Natural killer cell treated with Interleukin-12 subunit alpha and Interleukin-12 subunit beta and Interleukin-15 and Interleukin-18, amount 100 ng/mL, for 72 hours (primary cell): Measurements from ENCODE around the gene FRS2. TPM values are rescaled to one million over a fixed set of nuclear protein-coding genes. Genes with fewer than 3 reads are reported as not detected.

Experiments used
- ATAC-seq, 2 donors: fragments of 150-1000 bp; cut with Tn5 transposase in 1 of 2; sonication (Bioruptor Pico), chemical (Tn5 transposase) in 1 of 2; 2 replicates each; pipeline ENCODE4 v1.10.0; 2021
- DNase-seq: peaks from one replicate; pipeline ENCODE4 v3.0.0; 2022; ENCODE audit warnings: low spot score
- H3K27ac Mint-ChIP-seq, 2 donors: 1 replicate in 1 of 2; 2 replicates in 1 of 2; pipeline ENCODE4 v1.8.0; 2022; ENCODE audit warnings: mixed read lengths in 2 of 2, mild to moderate bottlenecking in 1 of 2, moderate library complexity in 1 of 2
- H3K27me3 Mint-ChIP-seq, 2 donors: 1 replicate in 1 of 2; 2 replicates in 1 of 2; pipeline ENCODE4 v1.8.0; 2022; ENCODE audit warnings: mixed read lengths in 2 of 2
- H3K36me3 Mint-ChIP-seq: one replicate; pipeline ENCODE4 v1.8.0; 2022; ENCODE audit warnings: mixed read lengths
- H3K4me1 Mint-ChIP-seq, 2 donors: 1 replicate in 1 of 2; 2 replicates in 1 of 2; pipeline ENCODE4 v1.8.0; 2022; ENCODE audit warnings: low read depth in 2 of 2, mixed read lengths in 2 of 2, mild to moderate bottlenecking in 1 of 2
- H3K4me3 Mint-ChIP-seq: one replicate; pipeline ENCODE4 v1.8.0; 2022; ENCODE audit warnings: mixed read lengths
- H3K9me3 Mint-ChIP-seq: 2 replicates; pipeline ENCODE4 v1.8.0; 2022; ENCODE audit warnings: mixed read lengths
- total RNA-seq, 2 donors: library from RNA; stranded (reverse); gene quantifications; one replicate each; pipeline ENCODE4 v1.2.3, GENCODE V29; 2022

FRS2 gene
- total RNA-seq, 2 donors from 2014 or later: 15.2 to 17.6 TPM

DNA sequence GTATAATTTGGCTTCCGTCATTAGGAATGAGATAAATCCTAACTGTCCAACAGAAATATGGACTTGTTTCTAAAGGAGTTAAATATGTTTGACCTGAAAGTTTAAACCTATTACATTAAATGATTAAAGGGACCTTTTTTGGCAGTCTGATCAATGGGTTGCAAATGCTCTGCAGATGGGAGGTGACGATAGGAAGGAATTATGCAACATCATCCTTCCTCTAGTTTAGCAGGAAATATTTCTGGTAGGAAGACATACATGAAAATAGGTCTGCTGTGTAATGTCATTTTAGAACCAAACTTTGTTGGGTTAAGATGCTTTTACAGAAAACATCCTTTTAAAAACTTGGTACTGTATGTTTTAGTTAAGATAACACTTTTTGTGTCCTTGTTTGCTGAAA lies 137.9 kb downstream of the FRS2 start:
- Mint-ChIP-seq H3K27me3 (peaks cover 0 to 6% of the 10 kb centered on the region in 2 donors), H3K9me3 (no peaks in the 10 kb centered on the region)

GRCh38 chr12:69610126-69610525 lies 139.9 kb downstream of the FRS2 start:
- Mint-ChIP-seq H3K27ac (no peak overlapping the region), H3K4me3 (no peak overlapping the region), H3K4me1 (no peaks in the 10 kb centered on the region), H3K9me3 (no peaks in the 10 kb centered on the region), H3K36me3 (no peaks in the 10 kb centered on the region), H3K27me3 (peaks cover 0 to 16% of the 10 kb centered on the region in 2 donors)
- DNase-seq: no peak
- peak in 1 of 2 donors; percentile 32 for ATAC-seq

More for the DNA sequence above, 137.9 kb downstream of the FRS2 start:
- ATAC-seq (no peak), DNase-seq (no peak)
- no peak overlapping the region for H3K4me3 Mint-ChIP-seq
- no peaks in the 10 kb centered on the region for H3K36me3 Mint-ChIP-seq
- H3K27ac Mint-ChIP-seq: no peak overlapping the region
- no peaks in the 10 kb centered on the region for H3K4me1 Mint-ChIP-seq

- Mint-ChIP-seq H3K36me3 (no peaks in the 10 kb centered on the region), H3K9me3 (no peaks in the 10 kb centered on the region), H3K4me1 (no peaks in the 10 kb centered on the region), H3K4me3 (no peak within 1 kb of the TSS), H3K27ac (no peak within 1 kb of the TSS), H3K27me3 (peaks cover 6 to 23% of the 10 kb centered on the region in 2 donors)
- no peak for ATAC-seq
- DNase-seq: no peak
These were observed 140.5 kb downstream of the FRS2 start, which contains the start of gene LRRC10 for GRCh38 chr12:69610729-69611128. LRRC10 (minus strand) TSS chr12:69610907; CDS start chr12:69610838, 69 bp downstream.

- no peak for ATAC-seq
- H3K36me3 Mint-ChIP-seq: no peaks in the 10 kb centered on the region
- no peak for DNase-seq
- H3K9me3 Mint-ChIP-seq: no peaks in the 10 kb centered on the region
- no peak overlapping the region for H3K4me3 Mint-ChIP-seq
- no peaks in the 10 kb centered on the region for H3K4me1 Mint-ChIP-seq
- H3K27me3 Mint-ChIP-seq: peaks cover 15 to 24% of the 10 kb centered on the region in 2 donors
- H3K27ac Mint-ChIP-seq: no peak overlapping the region
These were observed 143.2 kb downstream of the FRS2 start for GRCh38 chr12:69613351-69613750.

GRCh38 chr12:69616025-69616424 lies 145.8 kb downstream of the FRS2 start:
- no peaks in the 10 kb centered on the region for H3K36me3 Mint-ChIP-seq
- ATAC-seq: no peak
- no peaks in the 10 kb centered on the region for H3K4me1 Mint-ChIP-seq
- DNase-seq: no peak
- no peak overlapping the region for H3K4me3 Mint-ChIP-seq
- peaks cover 24 to 33% of the 10 kb centered on the region in 2 donors for H3K27me3 Mint-ChIP-seq
- no peak overlapping the region for H3K27ac Mint-ChIP-seq
- H3K9me3 Mint-ChIP-seq: no peaks in the 10 kb centered on the region

GRCh38 chr12:69619050-69619449 lies 148.9 kb downstream of the FRS2 start:
- H3K36me3 Mint-ChIP-seq: no peaks in the 10 kb centered on the region
- H3K27ac Mint-ChIP-seq: no peak overlapping the region
- no peak for DNase-seq
- no peak overlapping the region for H3K4me3 Mint-ChIP-seq
- no peak for ATAC-seq
- peaks cover 29 to 35% of the 10 kb centered on the region in 2 donors for H3K27me3 Mint-ChIP-seq
- no peaks in the 10 kb centered on the region for H3K4me1 Mint-ChIP-seq
- H3K9me3 Mint-ChIP-seq: no peaks in the 10 kb centered on the region

DNA sequence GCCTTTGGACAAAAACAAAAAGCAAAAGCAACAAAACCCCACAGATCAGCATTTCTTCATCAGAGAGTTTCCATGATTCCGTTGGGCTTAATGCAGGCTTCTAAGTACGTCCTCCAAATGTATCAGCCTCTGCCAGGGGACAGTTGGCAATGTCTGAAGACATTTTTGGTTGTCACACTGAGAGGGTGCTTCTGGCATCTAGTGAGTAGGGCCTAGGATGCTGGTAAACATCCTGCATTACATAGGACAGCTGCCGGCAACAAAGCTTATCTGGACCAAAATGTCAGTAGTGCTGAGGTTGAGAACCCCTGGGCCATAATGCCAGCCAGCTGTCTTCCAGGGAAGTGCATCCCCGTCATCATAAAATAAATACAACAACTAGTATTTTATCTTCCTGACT lies 149.9 kb downstream of the FRS2 start:
- DNase-seq (no peak), ATAC-seq (no peak)
- Mint-ChIP-seq H3K27ac (no peak overlapping the region), H3K4me3 (no peak overlapping the region), H3K36me3 (no peaks in the 10 kb centered on the region), H3K9me3 (no peaks in the 10 kb centered on the region), H3K4me1 (no peaks in the 10 kb centered on the region), H3K27me3 (peaks cover 30 to 37% of the 10 kb centered on the region in 2 donors)

GRCh38 chr12:69620921-69621320 lies 150.7 kb downstream of the FRS2 start:
- Mint-ChIP-seq H3K9me3 (no peaks in the 10 kb centered on the region), H3K4me1 (no peaks in the 10 kb centered on the region), H3K27me3 (peaks cover 27 to 32% of the 10 kb centered on the region in 2 donors), H3K36me3 (no peaks in the 10 kb centered on the region), H3K4me3 (no peak overlapping the region), H3K27ac (no peak overlapping the region)
- ATAC-seq (no peak), DNase-seq (no peak)

DNA sequence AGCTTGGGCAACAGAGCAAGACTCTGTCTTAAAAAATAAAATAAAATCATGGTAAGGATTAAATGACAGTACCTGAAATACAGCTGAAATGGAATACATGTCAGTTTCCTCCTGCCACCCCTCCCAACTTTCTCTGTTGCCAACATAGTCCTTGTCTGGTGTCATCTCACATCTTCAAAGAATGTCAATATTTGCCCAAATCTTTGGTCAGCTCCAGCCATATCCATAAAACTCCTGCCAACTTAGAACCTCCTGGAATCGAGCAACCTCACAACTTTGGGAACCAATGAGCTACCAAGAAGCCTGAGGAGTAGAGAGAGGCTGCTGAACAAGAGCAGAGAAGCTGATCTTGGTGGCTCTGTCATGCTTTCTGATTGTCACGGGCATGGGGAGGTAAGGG lies 151.4 kb downstream of the FRS2 start:
- no peak overlapping the region for H3K4me3 Mint-ChIP-seq
- no peaks in the 10 kb centered on the region for H3K4me1 Mint-ChIP-seq
- no peak overlapping the region for H3K27ac Mint-ChIP-seq
- DNase-seq: no peak
- ATAC-seq: no peak
- no peaks in the 10 kb centered on the region for H3K36me3 Mint-ChIP-seq
- H3K9me3 Mint-ChIP-seq: no peaks in the 10 kb centered on the region
- peaks cover 27 to 32% of the 10 kb centered on the region in 2 donors for H3K27me3 Mint-ChIP-seq

GRCh38 chr12:69623970-69624369 lies 153.8 kb downstream of the FRS2 start:
- H3K4me3 Mint-ChIP-seq: no peak overlapping the region
- no peaks in the 10 kb centered on the region for H3K9me3 Mint-ChIP-seq
- H3K36me3 Mint-ChIP-seq: no peaks in the 10 kb centered on the region
- no peak for ATAC-seq
- H3K4me1 Mint-ChIP-seq: no peaks in the 10 kb centered on the region
- DNase-seq: no peak
- H3K27me3 Mint-ChIP-seq: peaks cover 22 to 27% of the 10 kb centered on the region in 2 donors
- H3K27ac Mint-ChIP-seq: no peak overlapping the region

GRCh38 chr12:69627501-69627900 lies 157.3 kb downstream of the FRS2 start:
- no peak for DNase-seq
- H3K4me3 Mint-ChIP-seq: no peak overlapping the region
- ATAC-seq: no peak
- peaks cover 7 to 15% of the 10 kb centered on the region in 2 donors for H3K27me3 Mint-ChIP-seq
- H3K4me1 Mint-ChIP-seq: no peaks in the 10 kb centered on the region
- H3K36me3 Mint-ChIP-seq: no peaks in the 10 kb centered on the region
- H3K9me3 Mint-ChIP-seq: no peaks in the 10 kb centered on the region
- H3K27ac Mint-ChIP-seq: no peak overlapping the region

Other genes starting within 250 kb of the FRS2 start
- gene CPSF6, start 230.8 kb upstream of the FRS2 start, total RNA-seq: 100 to 1,000 TPM in 1 of 2 donors, 10 to 100 TPM in 1; 84.3 to 101 TPM
- gene LYZ, start 122.0 kb upstream of the FRS2 start, total RNA-seq: under 1 TPM in 1 of 2 donors, not detected in 1; 0.36 TPM
- 10 to 100 TPM; 14.9 to 27.8 TPM for gene YEATS4, start 110.6 kb upstream of the FRS2 start, total RNA-seq
- gene CCT2, start 115.1 kb downstream of the FRS2 start, total RNA-seq: 100 to 1,000 TPM; 225 to 394 TPM
- not detected for gene LRRC10, start 140.5 kb downstream of the FRS2 start, total RNA-seq
- not detected for gene BEST3, start 228.9 kb downstream of the FRS2 start, total RNA-seq